GM23248 (cell line): ENCODE data around the gene LSM12. TPM values are rescaled to one million over a fixed set of nuclear protein-coding genes. Genes with fewer than 3 reads are reported as not detected.

Source experiments
- DNase-seq: peaks from one replicate; pipeline ENCODE4 v3.0.0-alpha.2; 2015
- H2AFZ ChIP-seq: fragments of 200-600 bp; sonication (generic); 2 replicates; pipeline ENCODE4 v1.6.1; 2016; ENCODE audit warnings: antibody characterized with exemption
- H3F3A ChIP-seq: fragments of 200-600 bp; sonication (generic); 2 replicates; pipeline ENCODE4 v1.6.1; 2016; ENCODE audit warnings: mild to moderate bottlenecking, antibody characterized with exemption, mixed run types; ENCODE audit not compliant: insufficient read depth
- H3K27ac ChIP-seq: fragments of 200-600 bp; sonication (generic); 2 replicates; pipeline ENCODE4 v1.5.1; 2016; ENCODE audit warnings: mild to moderate bottlenecking
- H3K27me3 ChIP-seq: fragments of 200-600 bp; sonication (generic); replicated peaks from 2 replicates; pipeline ENCODE4 v1.6.1; 2016; ENCODE audit warnings: mild to moderate bottlenecking; ENCODE audit not compliant: insufficient read depth
- H3K36me3 ChIP-seq: fragments of 200-600 bp; sonication (generic); 2 replicates; pipeline ENCODE4 v1.6.1; 2016; ENCODE audit warnings: low read depth, mild to moderate bottlenecking
- H3K4me1 ChIP-seq: fragments of 200-600 bp; sonication (generic); 2 replicates; pipeline ENCODE4 v1.6.1; 2016; ENCODE audit warnings: mild to moderate bottlenecking; ENCODE audit not compliant: insufficient read depth
- H3K4me2 ChIP-seq: fragments of 200-600 bp; sonication (generic); one replicate; pipeline ENCODE4 v1.6.1; 2016; ENCODE audit warnings: mild to moderate bottlenecking; ENCODE audit not compliant: unreplicated experiment
- H3K4me3 ChIP-seq: fragments of 200-600 bp; sonication (generic); 2 replicates; pipeline ENCODE4 v1.5.1; 2016; ENCODE audit warnings: mild to moderate bottlenecking
- H3K79me2 ChIP-seq: fragments of 200-600 bp; sonication (generic); 2 replicates; pipeline ENCODE4 v1.6.1; 2016; ENCODE audit warnings: mild to moderate bottlenecking; ENCODE audit not compliant: insufficient read depth
- H3K9ac ChIP-seq: fragments of 200-600 bp; sonication (generic); 2 replicates; pipeline ENCODE4 v1.6.1; 2016; ENCODE audit warnings: mild to moderate bottlenecking
- H3K9me2 ChIP-seq: fragments of 200-600 bp; sonication (generic); 2 replicates; pipeline ENCODE4 v1.6.1; 2016; ENCODE audit warnings: mixed run types, mild to moderate bottlenecking, moderate library complexity; ENCODE audit not compliant: insufficient read depth
- H3K9me3 ChIP-seq: fragments of 200-600 bp; sonication (generic); one replicate; pipeline ENCODE4 v1.6.1; 2017; ENCODE audit warnings: low read depth
- H4K20me1 ChIP-seq: fragments of 200-600 bp; sonication (generic); 2 replicates; pipeline ENCODE4 v1.6.0; 2016; ENCODE audit not compliant: insufficient read depth
- EZH2 ChIP-seq: fragments of 200-600 bp; sonication (generic); IDR thresholded peaks from 2 replicates; pipeline ENCODE4 v1.6.1; 2018; ENCODE audit warnings: antibody characterized with exemption, mild to moderate bottlenecking; ENCODE audit not compliant: insufficient read depth, poor library complexity, severe bottlenecking
- EZH2phosphoT487 ChIP-seq: fragments of 200-600 bp; sonication (generic); IDR thresholded peaks from 2 replicates; pipeline ENCODE4 v1.6.1; 2018; ENCODE audit warnings: antibody characterized with exemption, moderate library complexity, mild to moderate bottlenecking, low read depth; ENCODE audit not compliant: insufficient read depth
- WGBS, 2 experiments: methylation state at CpG; one replicate each; pipeline ENCODE4 v1.1.6; 2015 to 2017; ENCODE audit warnings: low lambda C conversion rate in 2 of 2, low coverage in 1 of 2; ENCODE audit errors: missing lambda C conversion rate in 2 of 2; 5-methylcytosine and 5-hydroxymethylcytosine counted together
- in situ Hi-C: fragments of 300-500 bp; cut with MboI; formaldehyde crosslinking; loops from 2 replicates; pipeline ENCODE4 v1.15.0; 2020
- polyA plus RNA-seq: library from polyadenylated mRNA; unstranded; fragments of >200 nt; fragmentation: Nextera tagmentation; extraction: Ambion mirVana; gene quantifications from 2 replicates; pipeline ENCODE4 v1.2.1, GENCODE V29; 2016
- total RNA-seq: library from RNA; depleted of rRNA; stranded (reverse); fragments of >200 nt; shearing (Covaris generic); gene quantifications from 2 replicates; pipeline ENCODE4 v1.2.3, GENCODE V29; 2014; rRNA removed

LSM12 gene
- 36.1 and 49.4 TPM in 2 replicates for total RNA-seq
- 122 and 125 TPM in 2 replicates for polyA plus RNA-seq

DNA sequence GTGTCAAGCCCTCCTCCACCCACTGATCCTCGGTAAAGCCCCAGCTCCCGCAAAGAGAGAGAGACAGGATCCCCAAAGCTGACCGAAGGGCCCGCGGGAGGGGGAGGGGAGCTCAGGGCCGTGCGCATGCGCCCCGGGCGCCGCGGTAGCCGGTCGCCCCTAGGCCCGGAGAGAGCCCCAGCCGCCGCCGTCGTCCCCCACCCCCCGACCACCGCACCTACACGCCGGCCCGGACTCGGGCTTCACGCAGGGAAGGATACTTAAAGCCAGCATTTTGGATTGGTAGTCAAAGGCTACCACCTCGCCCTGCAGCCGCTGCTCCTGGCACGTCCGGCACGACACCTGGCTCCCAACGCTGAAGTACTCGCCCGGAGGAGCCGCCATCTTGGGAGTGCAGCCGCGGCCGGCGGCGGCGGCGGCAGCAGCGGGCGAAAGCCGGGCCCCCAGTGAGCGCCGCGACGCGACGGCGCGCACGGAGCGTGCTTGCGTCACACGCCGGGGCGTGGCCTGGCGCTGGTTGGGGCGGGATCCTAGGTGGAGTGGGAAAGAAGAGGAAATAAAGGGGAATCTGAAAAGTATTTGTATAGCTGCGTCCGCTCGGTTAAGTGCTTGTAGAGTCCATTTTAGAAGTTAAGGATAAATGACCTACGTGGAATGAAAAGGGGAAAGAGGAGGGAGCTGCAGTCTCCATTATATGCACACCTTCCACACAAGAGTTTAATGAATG, at the start of gene LSM12:
LSM12 (minus strand) TSS at position 468 of the 727 bp plus-strand sequence; CDS start at position 384, 84 bp downstream.
- Histone ChIP-seq H3K9me3 (no peaks in the 10 kb centered on the region), H3K9me2 (no peaks in the 10 kb centered on the region), H3K27ac (peak within 1 kb of the TSS; percentile 95), H4K20me1 (no peaks in the 10 kb centered on the region), H3F3A (peaks cover 40% of the 10 kb centered on the region), H3K4me3 (peak within 1 kb of the TSS; percentile 100), H3K79me2 (peaks cover 65% of the 10 kb centered on the region), H3K4me1 (peaks cover 23% of the 10 kb centered on the region), H2AFZ (peak within 1 kb of the TSS; percentile 88), H3K4me2 (peak within 1 kb of the TSS; percentile 97), H3K27me3 (no peaks in the 10 kb centered on the region), H3K36me3 (peaks cover 10% of the 10 kb centered on the region), H3K9ac (peak within 1 kb of the TSS; percentile 99)
- DNase-seq = peak; percentile 94
- in situ Hi-C loops = no loop called here
- TF ChIP-seq EZH2 (no peak), EZH2phosphoT487 (no peak)
- 1 to 2% methylated on average over 56 to 65 of the region's 65 CpGs for WGBS, 2 experiments

DNA sequence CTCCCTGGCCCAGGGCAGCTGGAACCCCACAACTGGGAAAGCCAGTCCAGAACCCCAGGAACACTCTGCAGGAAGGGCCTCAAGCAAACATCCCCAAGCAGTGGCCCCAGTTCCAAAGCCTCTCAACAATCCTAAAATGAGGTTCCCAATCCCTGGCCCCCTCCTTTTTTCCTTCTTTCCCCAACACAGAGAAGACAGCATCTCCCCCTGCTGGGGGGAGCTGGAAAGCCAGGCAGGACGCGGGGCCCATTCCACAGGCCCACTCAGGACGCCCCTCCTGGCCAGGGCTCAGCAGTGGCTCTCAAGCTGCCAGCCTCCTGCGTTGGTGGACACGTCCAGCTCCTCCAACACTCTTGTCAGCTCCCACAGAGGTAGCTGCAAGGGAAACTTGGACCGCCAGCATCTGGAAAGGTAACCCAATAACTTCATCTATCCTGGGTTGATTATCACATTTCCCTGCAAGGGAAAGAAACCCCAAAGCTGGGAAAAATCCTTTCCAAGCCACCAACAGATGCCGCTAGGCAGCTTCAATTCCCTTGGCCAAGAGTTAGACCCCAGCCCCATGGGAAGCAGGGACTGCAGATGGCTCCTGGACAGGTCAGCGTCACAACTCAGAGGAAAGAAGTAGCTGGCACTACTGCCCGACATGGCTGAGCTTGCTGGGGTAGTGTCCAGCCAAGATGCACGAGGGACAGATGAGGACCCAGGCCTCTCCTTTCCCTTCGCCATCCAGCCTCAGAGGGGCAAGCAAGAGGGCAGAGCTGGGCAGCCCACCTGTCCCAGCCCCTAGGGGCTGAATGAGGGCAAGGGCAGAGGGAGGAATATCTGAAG, 49.3 kb upstream of the LSM12 start:
- H3K9ac ChIP-seq = no peak overlapping the region
- TF ChIP-seq EZH2 (no peak), EZH2phosphoT487 (no peak)
- H3K36me3 ChIP-seq = no peaks in the 10 kb centered on the region
- no peaks in the 10 kb centered on the region for H3K9me3 ChIP-seq
- H3F3A ChIP-seq = 0 out of 2 replicates have a peak, but pooled peaks cover 5% of the 10 kb centered on the region
- no peaks in the 10 kb centered on the region for H3K9me2 ChIP-seq
- H3K4me2 ChIP-seq = no peak overlapping the region
- in situ Hi-C loops = no loop called here
- H4K20me1 ChIP-seq = no peaks in the 10 kb centered on the region
- peak; percentile 66 for DNase-seq
- 51 to 57% methylated on average over 11 of the region's 11 CpGs for WGBS, 2 experiments
- H3K27ac ChIP-seq = no peak overlapping the region
- H3K27me3 ChIP-seq = no peaks in the 10 kb centered on the region
- H3K79me2 ChIP-seq = peaks cover 64% of the 10 kb centered on the region
- H3K4me3 ChIP-seq = no peak overlapping the region
- no peak overlapping the region for H2AFZ ChIP-seq
- H3K4me1 ChIP-seq = peaks cover 7% of the 10 kb centered on the region

DNA sequence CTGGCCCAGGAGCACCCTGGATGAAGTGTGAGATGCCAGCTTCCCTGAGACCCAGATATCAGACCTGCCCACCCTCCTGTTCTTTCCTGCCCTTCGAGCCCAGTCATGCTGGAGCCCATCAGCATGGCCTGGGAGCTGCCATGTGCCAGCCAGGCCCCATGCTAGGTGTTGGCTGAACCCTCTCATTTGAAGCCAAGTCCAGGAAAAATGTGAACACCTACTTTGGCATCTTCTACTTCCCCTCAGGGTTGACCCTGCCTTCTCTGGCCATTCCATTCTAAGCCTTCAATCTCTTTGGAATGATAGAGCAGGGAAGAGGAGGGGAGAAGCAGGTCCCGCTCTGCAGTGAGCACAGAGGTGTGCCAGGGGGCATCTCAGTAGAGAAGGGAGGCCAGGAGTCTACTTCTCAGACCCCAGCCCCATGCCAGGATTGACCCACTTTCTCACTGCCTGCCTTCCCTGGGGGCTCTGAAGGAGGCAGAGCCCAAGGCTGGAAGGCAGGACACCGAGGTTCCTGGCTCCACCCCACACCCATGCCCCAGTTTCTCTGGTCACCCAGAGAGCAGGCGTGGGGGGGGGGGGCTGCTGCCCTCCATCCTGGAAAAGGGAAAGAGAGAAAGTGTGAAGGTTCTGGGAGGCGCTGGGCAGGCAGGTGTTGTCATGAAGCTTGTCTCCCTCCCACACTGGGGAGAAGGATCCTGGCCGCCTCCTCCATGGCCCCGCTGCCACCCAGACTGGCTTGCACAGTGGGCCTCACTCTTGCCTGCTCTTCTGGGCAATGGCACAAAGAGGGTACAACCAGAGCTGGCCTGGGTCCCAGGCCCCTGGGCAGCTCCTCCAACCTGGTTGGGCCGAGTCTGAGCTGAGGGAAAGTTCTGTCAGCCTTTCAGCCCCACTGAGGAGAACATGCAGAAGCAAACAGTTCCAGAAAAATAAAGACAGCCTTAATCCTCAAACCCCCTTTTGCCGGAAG, 47.7 kb upstream of the LSM12 start:
- Histone ChIP-seq H3K4me2 (no peak overlapping the region), H3K9me2 (no peaks in the 10 kb centered on the region), H3K36me3 (no peaks in the 10 kb centered on the region), H3K9ac (no peak overlapping the region), H3K27me3 (no peaks in the 10 kb centered on the region), H3K79me2 (peaks cover 64% of the 10 kb centered on the region), H4K20me1 (no peaks in the 10 kb centered on the region), H2AFZ (no peak overlapping the region), H3K27ac (no peak overlapping the region), H3F3A (0 out of 2 replicates have a peak, but pooled peaks cover 5% of the 10 kb centered on the region), H3K4me3 (no peak overlapping the region), H3K4me1 (peaks cover 23% of the 10 kb centered on the region), H3K9me3 (no peaks in the 10 kb centered on the region)
- TF ChIP-seq EZH2 (no peak), EZH2phosphoT487 (no peak)
- DNase-seq = no peak
- in situ Hi-C loops = no loop called here
- 93 to 94% methylated on average over 9 of the region's 9 CpGs for WGBS, 2 experiments
